Suppressor macrophage treated with lipopolysaccharide for 1 hour (primary cell): ENCODE results near the gene SHOX.
"Not testable (repeated sequence)": the region's sequence is repeated elsewhere in the genome, so short reads cannot be mapped to it uniquely, and the experiment has no call there.

Source experiments
- DNase-seq, 3 donors: peaks; one replicate each; pipeline ENCODE4 v3.0.0-alpha.2; 2020 to 2022

SHOX gene

GRCh38 chrX:638482-639131 is 8.0 kb downstream of the SHOX start:
- DNase-seq = no peak

GRCh38 chrX:639151-639550 is 8.6 kb downstream of the SHOX start:
- no peak for DNase-seq

GRCh38 chrX:640641-641040 is 10.1 kb downstream of the SHOX start:
- DNase-seq = no peak

GRCh38 chrX:641671-642435 is 11.3 kb downstream of the SHOX start:
- no peak for DNase-seq

GRCh38 chrX:642436-643240 is 12.0 kb downstream of the SHOX start:
- DNase-seq = no peak

- no peak for DNase-seq
Measured at GRCh38 chrX:643241-643595, 12.6 kb downstream of the SHOX start.

GRCh38 chrX:643911-644303 is 13.3 kb downstream of the SHOX start:
- DNase-seq = no peak

GRCh38 chrX:644304-645281 is 14.0 kb downstream of the SHOX start:
- no peak for DNase-seq

GRCh38 chrX:646228-646495 is 15.6 kb downstream of the SHOX start:
- no peak for DNase-seq

GRCh38 chrX:646796-647195 is 16.2 kb downstream of the SHOX start:
- DNase-seq = no peak

- DNase-seq = no peak
Measured at GRCh38 chrX:649166-649565, 18.6 kb downstream of the SHOX start.

- DNase-seq = no peak
Measured at GRCh38 chrX:650324-650723, 19.7 kb downstream of the SHOX start.

- no peak for DNase-seq
Measured at GRCh38 chrX:650811-651210, 20.2 kb downstream of the SHOX start.

GRCh38 chrX:651922-652321 is 21.3 kb downstream of the SHOX start:
- DNase-seq = not testable (repeated sequence)

- DNase-seq = no peak
Measured at GRCh38 chrX:652341-652741, 21.8 kb downstream of the SHOX start.

- DNase-seq = no peak
Measured at GRCh38 chrX:653306-653705, 22.7 kb downstream of the SHOX start.

GRCh38 chrX:661154-661553 is 30.6 kb downstream of the SHOX start:
- no peak for DNase-seq

GRCh38 chrX:662126-662525 is 31.5 kb downstream of the SHOX start:
- no peak for DNase-seq

GRCh38 chrX:663841-664240 is 33.2 kb downstream of the SHOX start:
- DNase-seq = no peak

GRCh38 chrX:666762-667720 is 36.5 kb downstream of the SHOX start:
- no peak for DNase-seq

GRCh38 chrX:670645-671044 is 40.1 kb downstream of the SHOX start:
- no peak for DNase-seq

- DNase-seq = no peak
Measured at GRCh38 chrX:672931-673330, 42.3 kb downstream of the SHOX start.
